Activated naive CD4-positive, alpha-beta T cell treated with anti-CD3 and anti-CD28 coated beads, Interleukin-2, amount 50 U/mL, for 24 hours (primary cell): ENCODE data around the gene JMJD7.

ENCODE experiments used
- H3K27ac Mint-ChIP-seq: one replicate; pipeline ENCODE4 v1.8.0; 2021; ENCODE audit warnings: mild to moderate bottlenecking, mixed read lengths
- H3K27me3 Mint-ChIP-seq: one replicate; pipeline ENCODE4 v1.8.0; 2021; ENCODE audit warnings: mixed read lengths
- H3K36me3 Mint-ChIP-seq: one replicate; pipeline ENCODE4 v1.8.0; 2021; ENCODE audit warnings: mixed read lengths
- H3K4me1 Mint-ChIP-seq: one replicate; pipeline ENCODE4 v1.8.0; 2021; ENCODE audit warnings: mixed read lengths
- H3K4me3 Mint-ChIP-seq: one replicate; pipeline ENCODE4 v1.8.0; 2021; ENCODE audit warnings: mild to moderate bottlenecking, mixed read lengths
- H3K9me3 Mint-ChIP-seq: one replicate; pipeline ENCODE4 v1.8.0; 2021; ENCODE audit warnings: mixed read lengths

The JMJD7 gene

DNA sequence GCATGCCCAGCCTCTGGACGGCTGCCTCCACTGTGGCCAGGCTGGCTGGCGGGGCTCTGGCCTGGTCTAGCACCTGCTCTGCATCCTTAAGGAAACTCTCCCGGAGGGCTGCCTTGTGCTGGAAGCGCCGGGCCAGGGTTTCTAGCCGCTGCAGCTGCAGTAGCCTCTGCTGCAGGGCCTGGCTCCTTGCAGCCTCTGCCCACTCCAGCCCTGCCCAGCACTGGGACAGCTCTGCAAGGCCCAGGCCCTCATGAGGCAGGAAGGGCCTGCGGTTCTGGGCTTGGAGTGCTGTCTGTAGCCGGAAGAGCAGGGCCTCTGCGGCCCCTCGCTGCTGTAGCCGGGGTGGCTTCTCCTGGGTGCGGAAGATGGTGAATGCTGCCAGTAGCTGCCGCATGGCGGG, 57.9 kb downstream of the JMJD7 start:
- H3K9me3 Mint-ChIP-seq: no peaks in the 10 kb centered on the region
- H3K27me3 Mint-ChIP-seq: peaks cover 3% of the 10 kb centered on the region
- H3K36me3 Mint-ChIP-seq: no peaks in the 10 kb centered on the region
- no peak overlapping the region for H3K4me3 Mint-ChIP-seq
- H3K27ac Mint-ChIP-seq: no peak overlapping the region
- peaks cover 15% of the 10 kb centered on the region for H3K4me1 Mint-ChIP-seq

- Mint-ChIP-seq H3K27ac (no peak overlapping the region), H3K9me3 (no peaks in the 10 kb centered on the region), H3K36me3 (no peaks in the 10 kb centered on the region), H3K4me1 (peaks cover 9% of the 10 kb centered on the region), H3K4me3 (no peak overlapping the region), H3K27me3 (no peaks in the 10 kb centered on the region)
Measured at GRCh38 chr15:41886741-41887140, 58.8 kb downstream of the JMJD7 start.

GRCh38 chr15:41887161-41887560, 59.3 kb downstream of the JMJD7 start:
- no peak overlapping the region for H3K4me3 Mint-ChIP-seq

More at GRCh38 chr15:41887161-41887560, 59.3 kb downstream of the JMJD7 start:
- peaks cover 11% of the 10 kb centered on the region for H3K4me1 Mint-ChIP-seq
- no peak overlapping the region for H3K27ac Mint-ChIP-seq
- H3K9me3 Mint-ChIP-seq: no peaks in the 10 kb centered on the region
- no peaks in the 10 kb centered on the region for H3K27me3 Mint-ChIP-seq
- H3K36me3 Mint-ChIP-seq: no peaks in the 10 kb centered on the region
